ENCODE data around the gene GNAI3.
A peak's percentile ranks its signal among the peaks of the same experiment; 100 is the strongest.

GNAI3 gene

DNA sequence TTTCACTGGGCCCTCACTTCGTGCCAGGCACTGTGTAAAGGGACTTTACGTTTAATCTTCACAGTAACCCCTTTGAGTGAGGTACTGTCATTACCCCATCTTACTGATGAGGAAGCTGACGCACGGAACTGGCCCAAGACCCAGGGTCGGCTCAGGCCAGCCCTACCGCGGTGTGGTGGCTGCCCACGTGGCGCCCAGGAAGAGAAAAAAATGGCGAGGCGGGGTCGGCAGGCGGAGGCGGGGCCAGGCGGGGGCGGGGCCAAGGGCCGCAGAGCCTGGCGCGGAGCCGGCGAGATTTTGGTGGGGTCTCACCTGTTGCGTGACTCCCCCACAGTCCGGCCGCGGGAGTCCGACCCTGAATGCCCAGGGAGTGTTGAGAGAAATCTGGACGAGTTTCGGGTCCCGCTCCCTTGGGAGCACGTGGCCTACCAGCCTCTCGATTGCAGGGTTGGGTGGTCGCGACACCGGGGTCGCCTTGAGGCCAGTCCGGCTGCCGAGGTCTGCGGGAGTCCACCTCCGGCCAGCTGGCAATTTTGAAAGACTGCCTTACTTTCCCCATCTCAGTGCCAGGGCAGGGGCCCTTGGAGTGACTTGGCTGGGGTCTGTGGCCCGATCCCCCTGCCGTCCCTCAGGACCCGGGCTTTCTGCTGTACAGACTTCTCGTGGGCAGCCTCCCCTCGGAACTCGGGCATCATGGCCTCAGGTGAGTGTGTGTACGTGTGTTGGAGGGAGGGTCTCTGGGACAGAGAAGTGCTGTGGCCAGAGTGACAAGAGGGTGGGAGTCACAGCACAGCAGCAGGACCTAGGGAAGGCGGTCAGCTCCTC, 71.4 kb downstream of the GNAI3 start, which contains the start of the genes AMPD2 and GNAT2:
AMPD2 (plus strand) TSS at position 262 of the 825 bp plus-strand sequence. CDS start 1,339 bp downstream, outside the sequence.
GNAT2 (minus strand) TSS at position 41 of the 825 bp plus-strand sequence. CDS start 6,746 bp downstream, outside the sequence.
- peak within 1 kb of the TSS; percentile 80 for H3K4me3 ChIP-seq (ENCODE audit: low read depth, low read length)
- TF ChIP-seq, protein P1, sequence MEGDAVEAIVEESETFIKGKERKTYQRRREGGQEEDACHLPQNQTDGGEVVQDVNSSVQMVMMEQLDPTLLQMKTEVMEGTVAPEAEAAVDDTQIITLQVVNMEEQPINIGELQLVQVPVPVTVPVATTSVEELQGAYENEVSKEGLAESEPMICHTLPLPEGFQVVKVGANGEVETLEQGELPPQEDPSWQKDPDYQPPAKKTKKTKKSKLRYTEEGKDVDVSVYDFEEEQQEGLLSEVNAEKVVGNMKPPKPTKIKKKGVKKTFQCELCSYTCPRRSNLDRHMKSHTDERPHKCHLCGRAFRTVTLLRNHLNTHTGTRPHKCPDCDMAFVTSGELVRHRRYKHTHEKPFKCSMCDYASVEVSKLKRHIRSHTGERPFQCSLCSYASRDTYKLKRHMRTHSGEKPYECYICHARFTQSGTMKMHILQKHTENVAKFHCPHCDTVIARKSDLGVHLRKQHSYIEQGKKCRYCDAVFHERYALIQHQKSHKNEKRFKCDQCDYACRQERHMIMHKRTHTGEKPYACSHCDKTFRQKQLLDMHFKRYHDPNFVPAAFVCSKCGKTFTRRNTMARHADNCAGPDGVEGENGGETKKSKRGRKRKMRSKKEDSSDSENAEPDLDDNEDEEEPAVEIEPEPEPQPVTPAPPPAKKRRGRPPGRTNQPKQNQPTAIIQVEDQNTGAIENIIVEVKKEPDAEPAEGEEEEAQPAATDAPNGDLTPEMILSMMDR (IDR thresholded peaks at IDR 0.05; ENCODE audit: borderline replicate concordance, insufficient read depth, low read depth, low read length), result no peak

DNA sequence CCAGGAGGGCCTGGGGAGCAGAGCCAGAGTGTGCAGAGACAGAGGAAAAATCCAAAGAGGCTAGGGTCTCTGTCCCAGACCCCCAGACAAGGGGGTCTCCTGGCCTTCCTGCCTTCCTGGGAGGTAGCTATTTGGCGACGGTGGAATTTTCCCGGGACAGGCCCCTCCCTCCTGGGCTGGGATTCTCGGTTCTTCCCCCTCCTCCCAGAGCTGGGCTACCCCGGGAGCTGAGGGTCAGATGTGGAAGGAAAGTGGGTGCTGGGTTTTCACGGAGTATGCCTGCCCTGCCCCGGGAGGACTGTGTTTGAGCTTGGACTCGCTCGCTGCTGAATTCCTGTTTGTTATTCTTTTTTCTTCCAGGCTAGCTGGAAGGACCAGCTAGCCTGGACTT, 72.0 kb downstream of the GNAI3 start:
- peak overlapping the region; percentile 80 for H3K4me3 ChIP-seq (ENCODE audit: low read depth, low read length)
- TF ChIP-seq, protein P1 (IDR thresholded peaks at IDR 0.05; ENCODE audit: borderline replicate concordance, insufficient read depth, low read depth, low read length), result no peak

DNA sequence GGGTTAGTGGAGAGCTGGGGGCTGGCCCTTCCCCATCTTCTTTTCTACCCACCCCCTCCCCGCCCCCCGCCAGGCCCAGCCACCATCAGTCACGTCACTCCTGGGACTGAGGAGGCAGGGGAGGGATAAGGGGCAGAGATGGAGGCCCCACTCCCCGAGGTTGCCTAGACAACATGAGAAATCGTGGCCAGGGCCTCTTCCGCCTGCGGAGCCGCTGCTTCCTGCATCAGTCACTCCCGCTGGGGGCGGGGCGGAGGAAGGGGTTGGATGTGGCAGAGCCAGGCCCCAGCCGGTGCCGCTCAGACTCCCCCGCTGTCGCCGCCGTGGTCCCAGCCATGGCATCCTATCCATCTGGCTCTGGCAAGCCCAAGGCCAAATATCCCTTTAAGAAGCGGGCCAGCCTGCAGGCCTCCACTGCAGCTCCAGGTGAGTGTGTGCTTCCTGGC, 72.4 kb downstream of the GNAI3 start:
- TF ChIP-seq, protein P1 (IDR thresholded peaks at IDR 0.05; ENCODE audit: borderline replicate concordance, insufficient read depth, low read depth, low read length), result no peak
- peak overlapping the region; percentile 80 for H3K4me3 ChIP-seq (ENCODE audit: low read depth, low read length)

DNA sequence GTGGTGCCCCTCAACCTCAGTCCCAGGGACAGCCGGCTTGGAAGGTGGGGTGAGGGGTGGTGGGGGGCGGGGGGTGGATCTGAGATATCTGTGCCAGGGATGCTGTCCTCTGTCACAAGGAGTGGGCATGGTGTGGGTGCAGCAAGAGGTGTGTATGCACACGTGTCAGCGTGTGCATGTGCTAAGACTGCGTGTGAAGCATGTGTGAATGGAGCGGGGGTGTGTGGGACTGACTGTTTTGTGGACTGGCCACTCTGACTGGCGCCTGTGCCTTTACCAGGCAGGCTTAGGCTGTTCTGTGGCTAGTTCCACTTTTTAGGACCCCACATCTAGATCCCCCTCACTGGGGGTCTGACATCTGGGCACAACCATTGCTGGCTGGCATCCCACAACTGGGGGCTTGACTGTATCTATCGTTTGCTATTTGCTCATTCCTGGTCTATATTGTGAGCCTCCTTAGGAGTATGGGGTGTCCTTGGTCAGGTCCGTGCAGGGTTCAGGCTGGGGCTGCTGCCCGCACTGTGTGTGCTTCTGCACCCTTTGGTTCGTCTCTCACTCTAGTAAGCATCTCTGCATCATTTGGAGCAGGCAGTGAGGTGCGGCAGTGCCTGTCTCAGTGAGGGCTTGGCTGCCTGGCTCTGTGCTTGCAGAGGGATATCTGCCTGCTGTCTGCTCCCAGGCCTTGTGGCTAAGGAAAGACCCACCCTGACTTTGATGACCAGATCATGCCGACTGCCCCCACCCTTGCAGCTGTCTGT, 73.1 kb downstream of the GNAI3 start:
- TF ChIP-seq, protein P1 (IDR thresholded peaks at IDR 0.05; ENCODE audit: borderline replicate concordance, insufficient read depth, low read depth, low read length), result no peak
- peak overlapping the region; percentile 80 for H3K4me3 ChIP-seq (ENCODE audit: low read depth, low read length)

DNA sequence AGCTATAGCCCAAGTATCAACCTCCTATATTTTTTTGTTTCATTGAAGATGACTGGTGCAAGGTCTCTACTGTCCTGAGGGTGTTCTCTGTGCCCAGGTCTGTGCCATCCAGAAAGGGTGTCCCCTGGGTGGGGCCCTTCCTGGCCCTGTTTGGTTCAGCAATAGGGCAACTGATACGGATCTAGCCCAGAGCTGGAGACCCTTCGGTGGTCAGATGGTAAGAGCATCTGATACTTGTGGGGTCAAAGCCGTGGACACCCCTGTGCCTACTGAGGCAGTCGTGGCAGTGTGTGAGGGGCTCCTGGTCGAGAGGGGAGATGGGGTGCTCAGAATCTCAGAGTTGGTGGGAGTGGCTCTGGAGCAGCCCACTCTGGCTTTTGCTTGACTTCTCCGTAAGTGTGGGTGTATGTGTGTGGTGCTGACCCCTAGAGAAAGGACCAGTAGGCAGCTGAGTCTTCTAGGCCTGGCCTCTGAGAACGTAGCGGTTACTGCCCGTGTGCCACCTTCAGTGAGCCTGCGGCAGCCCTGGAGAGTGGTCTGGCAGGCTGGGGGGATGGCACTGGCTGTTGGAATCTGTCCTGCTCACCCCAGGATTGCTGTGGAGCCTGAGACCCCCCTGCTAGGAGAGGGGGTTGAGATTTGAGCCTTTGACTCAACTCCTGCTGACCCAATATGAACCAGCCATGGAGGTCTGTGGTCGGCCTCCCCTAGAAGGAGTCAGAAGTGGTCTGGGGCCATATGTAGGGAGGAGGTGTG, 73.9 kb downstream of the GNAI3 start:
- no peak overlapping the region for H3K4me3 ChIP-seq (ENCODE audit: low read depth, low read length)
- TF ChIP-seq, protein P1 (IDR thresholded peaks at IDR 0.05; ENCODE audit: borderline replicate concordance, insufficient read depth, low read depth, low read length), result no peak

DNA sequence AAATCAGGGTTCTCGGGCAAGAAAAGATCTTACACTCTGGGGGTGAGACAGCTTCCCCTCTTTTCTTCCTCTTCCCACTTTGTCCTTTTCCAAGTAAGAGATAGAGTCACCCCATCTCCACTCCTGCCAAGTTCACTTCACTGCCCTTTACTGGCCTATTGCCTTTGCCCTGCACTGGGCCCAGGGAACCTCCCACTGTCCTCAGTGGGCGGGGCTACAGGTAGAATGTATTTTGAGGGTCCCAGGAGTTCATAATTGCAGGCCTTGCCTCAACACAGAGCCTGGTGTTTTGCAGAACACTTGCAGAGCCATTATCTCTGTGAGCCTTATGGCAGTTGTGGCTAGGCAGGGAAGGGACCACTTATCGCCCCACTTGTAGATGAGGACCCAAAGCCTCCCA, 74.5 kb downstream of the GNAI3 start:
- TF ChIP-seq, protein P1 (IDR thresholded peaks at IDR 0.05; ENCODE audit: borderline replicate concordance, insufficient read depth, low read depth, low read length), result no peak
- no peak overlapping the region for H3K4me3 ChIP-seq (ENCODE audit: low read depth, low read length)

All from GM12875 (cell line).